Left ventricle myocardium inferior (tissue), 1 donor: ENCODE data around the gene AIF1L. TPM values are rescaled to one million over a fixed set of nuclear protein-coding genes. Genes with fewer than 3 reads are reported as not detected.

Source experiments
- DNase-seq: peaks from one replicate; pipeline ENCODE4 v3.0.0-alpha.2; 2020
- H3K27ac ChIP-seq: fragments of 200-600 bp; replicated peaks from 2 replicates; pipeline ENCODE4 v1.8.0; 2021
- H3K27me3 ChIP-seq: fragments of 200-600 bp; 2 replicates; pipeline ENCODE4 v1.8.0; 2021; ENCODE audit warnings: low read depth
- H3K36me3 ChIP-seq: fragments of 200-600 bp; 2 replicates; pipeline ENCODE4 v1.8.0; 2021
- H3K4me1 ChIP-seq: fragments of 200-600 bp; 2 replicates; pipeline ENCODE4 v1.8.0; 2021
- H3K4me3 ChIP-seq: fragments of 200-600 bp; 2 replicates; pipeline ENCODE4 v1.8.0; 2021; ENCODE audit warnings: mild to moderate bottlenecking, moderate library complexity
- H3K9me3 ChIP-seq: fragments of 200-600 bp; replicated peaks from 2 replicates; pipeline ENCODE4 v1.8.0; 2021
- intact Hi-C: fragments of 100-400 bp; cut with micrococcal nuclease; formaldehyde crosslinking; loops from one replicate; pipeline ENCODE4 v1.11.0; 2022
- total RNA-seq: library from RNA; stranded (reverse); fragmentation: NEBNext Ultra II Directional; extraction: Animal tissue kit (Norgen Biotek cat#: 25700); gene quantifications from one replicate; pipeline ENCODE4 v1.2.1, GENCODE V29; 2021
- TF ChIP-seq, protein P1 (sequence below): fragments of 200-600 bp; IDR thresholded peaks from 2 replicates; pipeline ENCODE4 v1.8.0; 2021; ENCODE audit warnings: antibody characterized with exemption, mild to moderate bottlenecking, borderline replicate concordance
- donor health status: DM: no; HTN: yes; CAD: no; lungs with severe emphysema.

The AIF1L gene
- total RNA-seq, 1 donor from 2014 or later, result 16.5 TPM

DNA sequence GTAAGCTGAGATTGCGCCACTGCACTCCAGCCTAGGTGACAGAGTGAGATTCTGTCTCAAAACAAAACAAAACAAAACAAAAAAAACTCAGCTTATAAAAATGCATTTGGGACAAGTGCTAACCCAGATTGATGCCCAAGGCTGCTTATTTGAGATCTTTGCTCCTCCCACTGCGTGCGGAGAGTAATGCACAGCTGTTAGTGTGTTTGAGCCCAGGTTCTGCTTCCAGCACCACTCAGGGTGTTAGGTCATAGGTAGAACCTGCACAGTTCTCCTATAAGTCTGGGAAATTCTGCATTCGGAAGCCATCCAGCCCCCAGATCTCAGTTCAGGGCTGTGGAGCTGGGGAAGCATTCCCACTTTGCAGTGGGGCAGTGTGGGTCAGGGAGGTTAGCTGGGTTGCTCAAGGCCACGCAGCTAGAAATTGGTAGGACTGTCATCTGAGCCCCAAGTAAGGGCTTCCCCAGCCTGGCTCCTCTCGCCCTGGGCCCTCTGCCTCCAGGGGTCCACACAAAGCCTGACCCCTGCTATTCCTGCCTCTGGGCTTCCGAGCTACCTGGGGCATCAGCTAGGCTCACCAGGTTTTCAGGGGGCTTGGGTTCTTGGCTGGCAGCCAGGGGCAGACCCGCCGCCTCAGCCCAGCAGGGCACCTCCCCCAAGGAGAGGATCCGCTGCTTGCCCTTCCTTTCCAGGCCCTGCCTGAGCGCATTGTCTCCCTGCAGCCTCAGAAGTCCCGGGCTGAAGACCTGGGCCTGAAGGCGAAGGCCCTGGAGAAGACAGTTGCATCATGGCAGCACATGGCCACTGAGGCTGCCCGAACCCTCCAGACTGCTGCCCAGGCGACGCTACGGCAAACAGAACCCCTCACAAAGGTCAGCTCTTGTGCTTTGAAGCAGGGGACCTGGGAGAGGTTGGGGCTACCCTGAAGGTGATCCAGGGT, 17.6 kb upstream of the AIF1L start:
- H3K4me1 ChIP-seq, result no peaks in the 10 kb centered on the region
- TF ChIP-seq, protein P1, sequence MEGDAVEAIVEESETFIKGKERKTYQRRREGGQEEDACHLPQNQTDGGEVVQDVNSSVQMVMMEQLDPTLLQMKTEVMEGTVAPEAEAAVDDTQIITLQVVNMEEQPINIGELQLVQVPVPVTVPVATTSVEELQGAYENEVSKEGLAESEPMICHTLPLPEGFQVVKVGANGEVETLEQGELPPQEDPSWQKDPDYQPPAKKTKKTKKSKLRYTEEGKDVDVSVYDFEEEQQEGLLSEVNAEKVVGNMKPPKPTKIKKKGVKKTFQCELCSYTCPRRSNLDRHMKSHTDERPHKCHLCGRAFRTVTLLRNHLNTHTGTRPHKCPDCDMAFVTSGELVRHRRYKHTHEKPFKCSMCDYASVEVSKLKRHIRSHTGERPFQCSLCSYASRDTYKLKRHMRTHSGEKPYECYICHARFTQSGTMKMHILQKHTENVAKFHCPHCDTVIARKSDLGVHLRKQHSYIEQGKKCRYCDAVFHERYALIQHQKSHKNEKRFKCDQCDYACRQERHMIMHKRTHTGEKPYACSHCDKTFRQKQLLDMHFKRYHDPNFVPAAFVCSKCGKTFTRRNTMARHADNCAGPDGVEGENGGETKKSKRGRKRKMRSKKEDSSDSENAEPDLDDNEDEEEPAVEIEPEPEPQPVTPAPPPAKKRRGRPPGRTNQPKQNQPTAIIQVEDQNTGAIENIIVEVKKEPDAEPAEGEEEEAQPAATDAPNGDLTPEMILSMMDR, result no peak
- H3K27ac ChIP-seq, result no peak overlapping the region
- no peaks in the 10 kb centered on the region for H3K36me3 ChIP-seq
- no peak overlapping the region for H3K4me3 ChIP-seq
- H3K27me3 ChIP-seq, result no peaks in the 10 kb centered on the region
- H3K9me3 ChIP-seq, result no peaks in the 10 kb centered on the region
- intact Hi-C loops, result no loop called here
- no peak for DNase-seq

DNA sequence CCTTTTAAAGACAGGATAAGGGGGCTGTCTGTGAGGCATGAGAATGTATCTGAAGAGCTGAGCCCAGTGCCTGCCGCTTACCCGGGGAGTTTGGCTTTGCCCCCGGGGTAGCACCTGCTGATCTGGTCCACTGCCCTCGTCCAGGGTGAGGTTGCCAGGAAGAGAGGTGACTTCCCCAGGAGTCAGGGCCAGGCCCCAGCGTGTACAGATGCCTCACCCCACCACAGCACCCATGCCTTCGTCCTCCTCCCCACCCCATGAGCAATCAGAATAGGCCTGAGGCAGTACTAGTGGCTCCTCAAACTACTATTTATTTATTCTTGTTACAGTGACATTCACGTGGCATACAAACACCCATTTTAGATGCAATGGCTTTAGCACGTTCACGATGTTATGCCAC, 15.7 kb upstream of the AIF1L start:
- intact Hi-C loops, result no loop called here
- Histone ChIP-seq H3K36me3 (no peaks in the 10 kb centered on the region), H3K4me1 (no peaks in the 10 kb centered on the region), H3K9me3 (no peaks in the 10 kb centered on the region), H3K4me3 (no peak overlapping the region), H3K27ac (no peak overlapping the region), H3K27me3 (peaks cover 2% of the 10 kb centered on the region)
- TF ChIP-seq, protein P1, result no peak
- no peak for DNase-seq

DNA sequence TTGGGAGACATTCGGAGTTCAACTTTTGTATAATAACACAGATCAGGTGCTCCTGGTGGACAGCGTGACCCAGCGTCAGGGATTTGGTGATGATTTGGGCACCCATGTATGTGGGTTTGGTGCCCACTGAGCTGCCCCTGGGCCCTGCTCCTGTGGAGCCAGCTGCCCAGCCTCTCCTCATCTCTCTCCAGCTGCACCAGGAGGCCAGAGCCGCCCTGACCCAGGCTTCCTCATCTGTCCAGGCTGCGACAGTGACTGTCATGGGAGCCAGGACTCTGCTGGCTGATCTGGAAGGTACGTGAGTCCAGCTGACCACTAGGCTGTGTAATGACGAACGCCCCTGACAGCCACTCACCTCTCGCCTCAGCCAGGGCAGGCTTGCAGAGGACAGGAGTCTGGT, 14.5 kb upstream of the AIF1L start:
- TF ChIP-seq, protein P1, result no peak
- no peak for DNase-seq
- peak overlapping the region; percentile 52 for H3K27ac ChIP-seq
- H3K27me3 ChIP-seq, result peaks cover 2% of the 10 kb centered on the region
- H3K9me3 ChIP-seq, result no peaks in the 10 kb centered on the region
- H3K36me3 ChIP-seq, result no peaks in the 10 kb centered on the region
- intact Hi-C loops, result no loop called here
- H3K4me3 ChIP-seq, result no peak overlapping the region
- no peaks in the 10 kb centered on the region for H3K4me1 ChIP-seq

DNA sequence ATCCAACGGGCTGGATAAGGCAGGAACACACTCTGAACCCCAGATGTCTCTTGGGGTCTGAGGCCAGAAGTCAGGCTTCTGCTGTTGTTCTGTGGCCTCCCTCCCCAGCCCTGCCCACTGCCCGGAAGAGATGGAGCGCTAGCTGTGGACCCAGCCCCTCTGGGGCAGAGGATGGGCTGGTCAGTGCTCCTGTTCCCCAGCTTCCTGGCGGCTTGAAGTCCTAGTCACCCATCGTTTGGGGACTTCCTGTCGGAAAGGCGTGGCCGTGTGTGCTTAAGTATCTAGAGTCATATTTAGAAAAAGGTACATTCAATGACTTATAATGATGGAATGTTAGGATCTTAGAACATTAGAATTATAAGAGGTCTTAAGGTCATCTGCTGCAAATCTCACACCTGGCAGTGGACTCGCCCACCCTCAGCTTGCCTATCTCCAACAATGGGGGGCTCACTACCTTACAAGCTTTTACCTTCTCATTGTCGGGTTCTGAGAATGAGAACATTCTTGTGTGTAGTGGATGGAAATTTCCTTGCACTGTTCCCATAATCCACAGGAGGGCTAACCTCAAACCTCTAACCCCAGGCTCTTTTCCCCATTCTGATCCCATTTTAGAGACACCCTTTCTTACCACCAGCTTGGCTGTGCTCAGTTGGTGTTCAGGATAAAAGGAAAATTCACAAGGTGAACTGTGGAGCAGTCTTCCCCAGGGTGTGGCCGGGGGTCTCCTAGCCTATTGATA, 13.4 kb upstream of the AIF1L start:
- intact Hi-C loops, result no loop called here
- Histone ChIP-seq H3K36me3 (no peaks in the 10 kb centered on the region), H3K9me3 (no peaks in the 10 kb centered on the region), H3K27ac (peak overlapping the region; percentile 64), H3K4me1 (no peaks in the 10 kb centered on the region), H3K27me3 (peaks cover 2% of the 10 kb centered on the region), H3K4me3 (no peak overlapping the region)
- TF ChIP-seq, protein P1, result no peak
- no peak for DNase-seq

DNA sequence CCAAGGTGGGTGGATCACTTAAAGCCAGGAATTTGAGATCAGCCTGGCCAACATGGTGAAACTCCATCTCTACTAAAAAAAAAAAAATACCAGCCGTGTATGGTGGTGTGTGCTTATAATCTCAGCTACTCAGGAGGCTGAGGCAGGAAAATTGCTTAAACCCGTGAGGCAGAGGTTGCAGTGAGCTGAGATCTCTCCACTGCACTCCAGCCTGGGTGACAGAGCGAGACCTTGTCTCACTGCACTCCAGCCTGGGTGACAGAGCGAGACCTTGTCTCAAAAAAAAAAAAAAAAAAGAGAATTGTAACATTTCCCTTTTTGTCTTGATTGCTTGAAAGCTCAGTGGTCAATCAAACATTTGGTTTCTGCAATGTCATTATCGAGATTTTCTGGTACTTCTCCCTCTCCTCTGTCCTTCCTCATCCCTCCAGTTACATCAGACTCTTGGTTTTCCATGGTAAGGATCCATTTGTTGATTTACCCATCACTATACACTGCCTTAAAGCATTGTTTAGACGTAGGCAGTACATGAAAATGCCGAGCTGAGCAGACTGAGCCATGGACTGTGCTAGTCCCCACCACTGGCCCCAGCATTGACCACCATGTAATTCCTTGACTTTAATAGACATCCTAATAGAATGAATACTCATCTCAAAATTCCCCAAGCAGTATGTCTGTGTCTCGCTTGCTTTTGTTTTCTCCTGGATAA, 11.5 kb upstream of the AIF1L start:
- TF ChIP-seq, protein P1, result no peak
- no peak for DNase-seq
- no peaks in the 10 kb centered on the region for H3K4me1 ChIP-seq

More for the DNA sequence above, 11.5 kb upstream of the AIF1L start:
- intact Hi-C loops, result no loop called here
- Histone ChIP-seq H3K27me3 (peaks cover 2% of the 10 kb centered on the region), H3K4me3 (no peak overlapping the region), H3K27ac (no peak overlapping the region), H3K36me3 (no peaks in the 10 kb centered on the region), H3K9me3 (no peaks in the 10 kb centered on the region)
